ENCODE results near the gene LRIG1.

LRIG1 gene

GRCh38 chr3:66380200-66380932 lies 120.5 kb downstream of the LRIG1 start:
- DNase-seq (ENCODE audit: extremely low spot score): no peak
- TF ChIP-seq CTCF (IDR thresholded peaks at IDR 0.05; ENCODE audit: control extremely low read depth, extremely low read depth, low read depth, missing control alignments): no peak
- ChIA-PET CTCF (interaction anchor here (1.0 to 1.8 kb wide), 4 partner anchors 14 to 127 kb away, joined by 3 to 6 read pairs (median 5); no protein-coding TSS in a partner anchor), POLR2A (no interaction called here)

- CTCF ChIA-PET: interaction anchor here (1.0 to 3.2 kb wide), 7 partner anchors 12 to 126 kb away, joined by 3 to 16 read pairs (median 6); no protein-coding TSS in a partner anchor
- no peak for DNase-seq (ENCODE audit: extremely low spot score)
- no peak for TF ChIP-seq CTCF (IDR thresholded peaks at IDR 0.05; ENCODE audit: control extremely low read depth, extremely low read depth, low read depth, missing control alignments)
- POLR2A ChIA-PET: no interaction called here
Observed at GRCh38 chr3:66379565-66379964, 121.3 kb downstream of the LRIG1 start.

GRCh38 chr3:66378256-66378655 lies 122.6 kb downstream of the LRIG1 start:
- ChIA-PET POLR2A (no interaction called here), CTCF (interaction anchor here (0.7 to 3.2 kb wide), 22 partner anchors 8 to 444 kb away, joined by 3 to 19 read pairs (median 6); no protein-coding TSS in a partner anchor)
- no peak for TF ChIP-seq CTCF (IDR thresholded peaks at IDR 0.05; ENCODE audit: control extremely low read depth, extremely low read depth, low read depth, missing control alignments)
- peak; percentile 42 for DNase-seq (ENCODE audit: extremely low spot score)

- CTCF ChIA-PET: interaction anchor here (0.7 to 3.2 kb wide), 22 partner anchors 9 to 444 kb away, joined by 3 to 19 read pairs (median 6); no protein-coding TSS in a partner anchor
- TF ChIP-seq CTCF (IDR thresholded peaks at IDR 0.05; ENCODE audit: control extremely low read depth, extremely low read depth, low read depth, missing control alignments): no peak
- POLR2A ChIA-PET: no interaction called here
- no peak for DNase-seq (ENCODE audit: extremely low spot score)
Observed at GRCh38 chr3:66377800-66378199, 123.0 kb downstream of the LRIG1 start.

- CTCF ChIA-PET: interaction anchor here (2.2 to 3.2 kb wide), 2 partner anchors 21 to 74 kb away, joined by 7 to 13 read pairs; no protein-coding TSS in a partner anchor
- POLR2A ChIA-PET: no interaction called here
- DNase-seq (ENCODE audit: extremely low spot score): no peak
- no peak for TF ChIP-seq CTCF (IDR thresholded peaks at IDR 0.05; ENCODE audit: control extremely low read depth, extremely low read depth, low read depth, missing control alignments)
Observed at GRCh38 chr3:66376568-66376967, 124.3 kb downstream of the LRIG1 start.

- no peak for DNase-seq (ENCODE audit: extremely low spot score)
- POLR2A ChIA-PET: no interaction called here
- CTCF ChIA-PET: interaction anchor here (1.8 to 2.8 kb wide), 3 partner anchors 12 to 119 kb away, joined by 8 to 19 read pairs (median 10); no protein-coding TSS in a partner anchor
- peak; percentile 27 for TF ChIP-seq CTCF (IDR thresholded peaks at IDR 0.05; ENCODE audit: control extremely low read depth, extremely low read depth, low read depth, missing control alignments)
Observed at GRCh38 chr3:66372681-66373350, 128.0 kb downstream of the LRIG1 start.

Measured in GM10248 (cell line).